OCI-LY3 (cell line): Measurements from ENCODE around the gene OR4F15.

Experiments used
- EZH2phosphoT487 ChIP-seq: fragments of 200-600 bp; shearing (Covaris generic); IDR thresholded peaks from 2 replicates; pipeline ENCODE4 v1.6.1; 2018; ENCODE audit warnings: antibody characterized with exemption, mixed run types, low read depth
- TF ChIP-seq, protein P1 (sequence below): fragments of 200-600, 300-600 bp; sonication (generic); IDR thresholded peaks from 2 replicates; pipeline ENCODE4 v1.5.1; 2014; ENCODE audit warnings: antibody characterized with exemption, low read length, low read depth

DNA sequence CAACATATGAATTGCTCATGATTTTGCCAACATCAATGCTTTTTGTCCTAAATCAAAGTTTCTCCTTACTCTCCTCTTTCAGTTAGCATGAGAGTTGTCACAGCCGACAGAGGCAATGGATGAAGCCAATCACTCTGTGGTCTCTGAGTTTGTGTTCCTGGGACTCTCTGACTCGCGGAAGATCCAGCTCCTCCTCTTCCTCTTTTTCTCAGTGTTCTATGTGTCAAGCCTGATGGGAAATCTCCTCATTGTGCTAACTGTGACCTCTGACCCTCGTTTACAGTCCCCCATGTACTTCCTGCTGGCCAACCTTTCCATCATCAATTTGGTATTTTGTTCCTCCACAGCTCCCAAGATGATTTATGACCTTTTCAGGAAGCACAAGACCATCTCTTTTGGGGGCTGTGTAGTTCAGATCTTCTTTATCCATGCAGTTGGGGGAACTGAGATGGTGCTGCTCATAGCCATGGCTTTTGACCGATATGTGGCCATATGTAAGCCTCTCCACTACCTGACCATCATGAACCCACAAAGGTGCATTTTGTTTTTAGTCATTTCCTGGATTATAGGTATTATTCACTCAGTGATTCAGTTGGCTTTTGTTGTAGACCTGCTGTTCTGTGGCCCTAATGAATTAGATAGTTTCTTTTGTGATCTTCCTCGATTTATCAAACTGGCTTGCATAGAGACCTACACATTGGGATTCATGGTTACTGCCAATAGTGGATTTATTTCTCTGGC is 6.2 kb upstream of the OR4F15 start:
- TF ChIP-seq, protein P1, sequence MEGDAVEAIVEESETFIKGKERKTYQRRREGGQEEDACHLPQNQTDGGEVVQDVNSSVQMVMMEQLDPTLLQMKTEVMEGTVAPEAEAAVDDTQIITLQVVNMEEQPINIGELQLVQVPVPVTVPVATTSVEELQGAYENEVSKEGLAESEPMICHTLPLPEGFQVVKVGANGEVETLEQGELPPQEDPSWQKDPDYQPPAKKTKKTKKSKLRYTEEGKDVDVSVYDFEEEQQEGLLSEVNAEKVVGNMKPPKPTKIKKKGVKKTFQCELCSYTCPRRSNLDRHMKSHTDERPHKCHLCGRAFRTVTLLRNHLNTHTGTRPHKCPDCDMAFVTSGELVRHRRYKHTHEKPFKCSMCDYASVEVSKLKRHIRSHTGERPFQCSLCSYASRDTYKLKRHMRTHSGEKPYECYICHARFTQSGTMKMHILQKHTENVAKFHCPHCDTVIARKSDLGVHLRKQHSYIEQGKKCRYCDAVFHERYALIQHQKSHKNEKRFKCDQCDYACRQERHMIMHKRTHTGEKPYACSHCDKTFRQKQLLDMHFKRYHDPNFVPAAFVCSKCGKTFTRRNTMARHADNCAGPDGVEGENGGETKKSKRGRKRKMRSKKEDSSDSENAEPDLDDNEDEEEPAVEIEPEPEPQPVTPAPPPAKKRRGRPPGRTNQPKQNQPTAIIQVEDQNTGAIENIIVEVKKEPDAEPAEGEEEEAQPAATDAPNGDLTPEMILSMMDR, result no peak
- no peak for TF ChIP-seq EZH2phosphoT487
